HG03442 (cell line): ENCODE measurements around the gene CANT1.

Experiments used
- ATAC-seq: cut with Tn5 transposase; IDR thresholded peaks from one replicate; pipeline ENCODE4 v1.9.1; 2021; ENCODE audit warnings: mild to moderate bottlenecking, moderate library complexity; ENCODE audit not compliant: unreplicated experiment

CANT1 gene

DNA sequence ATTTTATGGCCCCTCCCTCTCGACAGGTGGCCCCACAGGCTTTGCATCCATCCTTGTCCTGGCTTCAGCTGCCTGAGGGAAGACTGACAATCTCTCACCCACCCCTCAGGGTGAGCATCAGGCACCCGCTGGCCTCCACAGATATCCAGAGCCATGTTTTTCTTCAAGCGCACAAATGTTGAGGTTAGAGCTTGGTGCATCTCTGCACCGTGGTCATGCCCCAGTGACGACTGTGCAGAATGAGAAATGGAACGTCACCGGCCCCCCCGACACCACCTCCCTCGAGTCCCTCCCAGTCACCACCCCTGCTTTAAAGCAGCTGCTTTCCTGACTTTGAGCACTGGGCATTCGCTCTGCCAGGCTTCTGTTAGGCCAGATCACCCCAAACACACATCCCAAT is 64.6 kb downstream of the CANT1 start:
- ATAC-seq, result no peak

DNA sequence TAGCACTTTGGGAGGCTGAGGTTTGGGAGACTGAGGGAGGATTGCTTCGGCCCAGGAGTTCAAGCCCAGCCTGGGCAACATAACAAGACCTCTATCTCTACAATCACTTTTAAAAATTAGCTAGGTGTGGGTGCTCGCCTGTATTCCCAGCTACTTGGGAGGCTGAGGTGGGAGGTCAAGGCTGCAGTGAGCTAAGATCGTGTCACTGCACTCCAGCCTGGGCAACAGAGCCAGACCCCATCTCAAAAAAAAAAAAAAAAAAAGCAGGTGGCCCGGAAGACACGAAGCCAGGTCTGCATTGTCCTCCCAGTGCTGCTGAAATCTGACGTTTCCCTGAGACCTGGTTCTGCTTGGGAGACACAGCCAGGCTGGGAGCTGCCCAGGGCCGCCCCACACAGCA is 65.5 kb downstream of the CANT1 start:
- no peak for ATAC-seq
